OCI-LY7 (cell line): Measurements from ENCODE around the gene LHX6. TPM values are rescaled to one million over a fixed set of nuclear protein-coding genes. Genes with fewer than 3 reads are reported as not detected.

Experiments used
- BruUV-seq: library from RNA; stranded (reverse); fragments of 400-500 nt; replicated peaks from 2 replicates; lab custom pipeline; 2021; lab: Mats Ljungman, UMichigan
- CTCF ChIA-PET: fragments of 300-600 bp; sonication (Branson Sonifier 250); formaldehyde crosslinking; loops from one replicate; lab custom pipeline; 2022; ENCODE audit warnings: antibody characterized with exemption; ENCODE audit not compliant: unreplicated experiment; lab: Charles Lee
- POLR2A ChIA-PET: fragments of 300-600 bp; sonication (Branson Sonifier 250); formaldehyde crosslinking; loops from one replicate; lab custom pipeline; 2022; ENCODE audit warnings: antibody characterized with exemption; lab: Charles Lee
- DNase-seq: peaks from one replicate; pipeline ENCODE4 v3.0.0-alpha.2; 2015; ENCODE audit warnings: low spot score
- H2AFZ ChIP-seq: fragments of 200-600 bp; sonication (generic), shearing (Covaris generic); 2 replicates; pipeline ENCODE4 v1.6.1; 2014; ENCODE audit warnings: mild to moderate bottlenecking, antibody characterized with exemption, low read length, moderate library complexity
- H3K27ac ChIP-seq: fragments of 200-600 bp; sonication (generic); 2 replicates; pipeline ENCODE4 v1.5.1; 2014; ENCODE audit warnings: mixed run types, low read depth, mild to moderate bottlenecking, moderate library complexity, low read length, inconsistent platforms; ENCODE audit not compliant: poor library complexity, severe bottlenecking
- H3K36me3 ChIP-seq: fragments of 200-600 bp; sonication (generic); 2 replicates; pipeline ENCODE4 v1.6.1; 2014; ENCODE audit warnings: mild to moderate bottlenecking, antibody characterized with exemption, low read length, moderate library complexity, mixed read lengths; ENCODE audit not compliant: insufficient read depth
- H3K4me1 ChIP-seq: fragments of 200-600 bp; sonication (generic); 2 replicates; pipeline ENCODE4 v1.5.1; 2014; ENCODE audit warnings: mild to moderate bottlenecking, low read length; ENCODE audit not compliant: insufficient read depth, poor library complexity, severe bottlenecking
- H3K4me2 ChIP-seq: fragments of 200-600 bp; sonication (generic); 2 replicates; pipeline ENCODE4 v1.6.1; 2014; ENCODE audit warnings: mild to moderate bottlenecking, low read length
- H3K4me3 ChIP-seq: fragments of 200-600 bp; sonication (generic); 2 replicates; pipeline ENCODE4 v1.5.1; 2014; ENCODE audit warnings: mild to moderate bottlenecking, low read depth, low read length; ENCODE audit not compliant: poor library complexity, severe bottlenecking
- H3K79me2 ChIP-seq: fragments of 200-600 bp; sonication (generic); 2 replicates; pipeline ENCODE4 v1.6.1; 2016; ENCODE audit warnings: low read depth, mild to moderate bottlenecking, low read length, moderate library complexity, mixed read lengths; ENCODE audit not compliant: insufficient read depth
- H3K9me2 ChIP-seq: fragments of 200-600 bp; sonication (generic); 2 replicates; pipeline ENCODE4 v1.6.1; 2016; ENCODE audit warnings: mild to moderate bottlenecking, low read length, mixed read lengths; ENCODE audit not compliant: insufficient read depth
- H3K9me3 ChIP-seq: fragments of 200-600 bp; sonication (generic); 2 replicates; pipeline ENCODE4 v1.6.1; 2014; ENCODE audit warnings: mild to moderate bottlenecking, mixed run types, low read length, mixed read lengths
- H4K20me1 ChIP-seq: fragments of 200-600 bp; sonication (generic); 2 replicates; pipeline ENCODE4 v1.6.1; 2014; ENCODE audit warnings: mild to moderate bottlenecking, antibody characterized with exemption, low read length, moderate library complexity, mixed read lengths; ENCODE audit not compliant: insufficient read depth
- CTCF ChIP-seq: fragments of 200-600 bp; sonication (generic); conservative IDR thresholded peaks from 2 replicates; pipeline ENCODE4 v1.5.1; 2014; ENCODE audit warnings: mild to moderate bottlenecking, antibody characterized with exemption, low read length, moderate library complexity, mixed read lengths
- EZH2phosphoT487 ChIP-seq: fragments of 200-600 bp; sonication (generic); IDR thresholded peaks from 2 replicates; pipeline ENCODE4 v1.6.1; 2018; ENCODE audit warnings: low read depth, borderline replicate concordance, mild to moderate bottlenecking, mixed run types, antibody characterized with exemption, low read length, moderate library complexity, mixed read lengths
- intact Hi-C: fragments of 100-400 bp; cut with micrococcal nuclease; formaldehyde crosslinking; loops from one replicate; pipeline ENCODE4 v1.10.0; 2022; ENCODE audit not compliant: unreplicated experiment
- total RNA-seq, 2 experiments: library from RNA; depleted of rRNA in 1 of 2; stranded (reverse); fragments of >200 nt in 1 of 2; shearing (Covaris generic) in 1 of 2; gene quantifications; 2 replicates each; pipeline ENCODE4 v1.2.3, GENCODE V29; 2014 to 2022

LHX6 gene
- total RNA-seq, 2 experiments from 2014 or later = not detected

- H3K4me3 ChIP-seq = no peak overlapping the region
- no peaks in the 10 kb centered on the region for H3K79me2 ChIP-seq
- ChIA-PET CTCF (interaction anchor here (1.0 kb wide), 1 partner anchor 15 kb away, joined by 3 read pairs; no protein-coding TSS in a partner anchor), POLR2A (interaction anchor here (0.5 to 0.6 kb wide), 4 partner anchors 14 to 71 kb away, joined by 3 to 5 read pairs (median 4); no protein-coding TSS in a partner anchor)
- H3K4me1 ChIP-seq = peaks cover 4% of the 10 kb centered on the region
- no peak overlapping the region for H3K27ac ChIP-seq
- TF ChIP-seq EZH2phosphoT487 = no peak
- TF ChIP-seq CTCF = no peak
- H3K9me2 ChIP-seq = no peaks in the 10 kb centered on the region
- no peak overlapping the region for H3K4me2 ChIP-seq
- no peaks in the 10 kb centered on the region for H3K9me3 ChIP-seq
- intact Hi-C loops = no loop called here
- H3K36me3 ChIP-seq = no peaks in the 10 kb centered on the region
- H4K20me1 ChIP-seq = no peaks in the 10 kb centered on the region
- H2AFZ ChIP-seq = no peak overlapping the region
- DNase-seq = no peak
- BruUV-seq = no TSS peak
Measured at GRCh38 chr9:122216138-122216797, 12.5 kb downstream of the LHX6 start.

- Histone ChIP-seq H3K27ac (no peak overlapping the region), H4K20me1 (no peaks in the 10 kb centered on the region), H3K36me3 (no peaks in the 10 kb centered on the region), H3K4me3 (no peak overlapping the region), H3K9me2 (no peaks in the 10 kb centered on the region), H3K79me2 (no peaks in the 10 kb centered on the region), H3K4me2 (no peak overlapping the region), H2AFZ (no peak overlapping the region), H3K4me1 (peaks cover 4% of the 10 kb centered on the region), H3K9me3 (no peaks in the 10 kb centered on the region)
- ChIA-PET CTCF (interaction anchor here (1.0 kb wide), 1 partner anchor 14 kb away, joined by 3 read pairs; no protein-coding TSS in a partner anchor), POLR2A (interaction anchor here (0.5 to 0.6 kb wide), 3 partner anchors 14 to 66 kb away, joined by 3 to 5 read pairs (median 4); no protein-coding TSS in a partner anchor)
- TF ChIP-seq CTCF = no peak
- no TSS peak for BruUV-seq
- intact Hi-C loops = no loop called here
- DNase-seq = no peak
Measured at GRCh38 chr9:122215663-122216062, 13.1 kb downstream of the LHX6 start.

DNA sequence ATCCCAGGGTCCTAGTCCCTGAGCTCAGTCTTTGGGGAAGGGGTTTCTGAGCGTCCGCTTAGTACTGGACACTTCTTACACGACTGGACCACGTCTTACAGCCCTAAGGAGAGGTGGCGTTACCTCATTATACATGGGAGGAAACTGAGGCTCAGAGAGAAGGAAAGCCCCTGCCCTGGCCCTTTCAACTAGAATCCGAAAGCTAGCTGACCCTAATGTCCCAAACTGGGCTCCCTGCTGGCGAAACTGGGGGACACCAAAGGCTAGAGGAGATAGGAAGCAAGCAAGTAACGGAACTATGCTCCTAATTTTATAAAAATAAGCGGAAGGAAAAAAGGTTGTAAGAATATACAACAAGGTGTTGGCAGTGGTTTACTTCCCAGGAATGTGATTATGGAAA is 14.2 kb downstream of the LHX6 start:
- H3K9me2 ChIP-seq = no peaks in the 10 kb centered on the region
- no peaks in the 10 kb centered on the region for H3K79me2 ChIP-seq
- intact Hi-C loops = no loop called here
- no peaks in the 10 kb centered on the region for H4K20me1 ChIP-seq
- BruUV-seq = no TSS peak
- CTCF ChIA-PET = no interaction called here
- no peak overlapping the region for H2AFZ ChIP-seq
- H3K4me3 ChIP-seq = peak overlapping the region; percentile 48
- H3K4me1 ChIP-seq = peaks cover 4% of the 10 kb centered on the region
- H3K4me2 ChIP-seq = peak overlapping the region; percentile 45
- H3K27ac ChIP-seq = no peak overlapping the region
- no peaks in the 10 kb centered on the region for H3K9me3 ChIP-seq
- POLR2A ChIA-PET = no interaction called here
- TF ChIP-seq EZH2phosphoT487 = no peak
- no peak for TF ChIP-seq CTCF
- H3K36me3 ChIP-seq = no peaks in the 10 kb centered on the region
- no peak for DNase-seq
